ENCODE results near the gene ADGRG2.

DNA sequence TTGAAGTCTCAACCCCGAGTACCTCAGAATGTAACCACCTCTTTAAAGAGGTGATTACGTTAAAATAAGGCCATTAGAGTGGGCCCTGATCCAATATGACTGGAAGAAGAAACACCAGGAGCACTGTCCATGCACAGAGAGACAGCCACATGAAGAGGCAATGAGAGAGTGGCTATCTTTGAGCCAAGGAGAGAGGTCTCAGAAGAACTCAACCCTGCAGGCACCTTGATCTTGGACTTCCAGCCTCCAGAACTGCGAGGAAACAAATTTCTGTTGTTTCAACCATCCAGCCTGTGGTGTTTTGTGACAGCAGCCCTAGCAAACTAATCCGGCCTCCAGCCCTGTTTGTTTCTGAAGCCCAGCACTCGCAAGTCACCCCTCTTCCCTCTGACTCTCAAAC, 46.3 kb upstream of the ADGRG2 start:
- TF ChIP-seq, protein P1, sequence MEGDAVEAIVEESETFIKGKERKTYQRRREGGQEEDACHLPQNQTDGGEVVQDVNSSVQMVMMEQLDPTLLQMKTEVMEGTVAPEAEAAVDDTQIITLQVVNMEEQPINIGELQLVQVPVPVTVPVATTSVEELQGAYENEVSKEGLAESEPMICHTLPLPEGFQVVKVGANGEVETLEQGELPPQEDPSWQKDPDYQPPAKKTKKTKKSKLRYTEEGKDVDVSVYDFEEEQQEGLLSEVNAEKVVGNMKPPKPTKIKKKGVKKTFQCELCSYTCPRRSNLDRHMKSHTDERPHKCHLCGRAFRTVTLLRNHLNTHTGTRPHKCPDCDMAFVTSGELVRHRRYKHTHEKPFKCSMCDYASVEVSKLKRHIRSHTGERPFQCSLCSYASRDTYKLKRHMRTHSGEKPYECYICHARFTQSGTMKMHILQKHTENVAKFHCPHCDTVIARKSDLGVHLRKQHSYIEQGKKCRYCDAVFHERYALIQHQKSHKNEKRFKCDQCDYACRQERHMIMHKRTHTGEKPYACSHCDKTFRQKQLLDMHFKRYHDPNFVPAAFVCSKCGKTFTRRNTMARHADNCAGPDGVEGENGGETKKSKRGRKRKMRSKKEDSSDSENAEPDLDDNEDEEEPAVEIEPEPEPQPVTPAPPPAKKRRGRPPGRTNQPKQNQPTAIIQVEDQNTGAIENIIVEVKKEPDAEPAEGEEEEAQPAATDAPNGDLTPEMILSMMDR (conservative IDR thresholded peaks at IDR 0.05; ENCODE audit: low read length), result no peak
- no peak for TF ChIP-seq EZH2phosphoT487 (IDR thresholded peaks at IDR 0.05; ENCODE audit: borderline replicate concordance, low read depth, low read length)

Measured in OCI-LY7 (cell line).